Limb (tissue), 2 donors: ENCODE results near the gene HPS1.
"Not testable (repeated sequence)": the region's sequence is repeated elsewhere in the genome, so short reads cannot be mapped to it uniquely, and the experiment has no call there.

ENCODE experiments used
- DNase-seq, 2 donors: peaks; one replicate each; pipeline ENCODE4 v3.0.0-alpha.2; 2016; ENCODE audit errors: extremely low spot score in 2 of 2

Gene HPS1

DNA sequence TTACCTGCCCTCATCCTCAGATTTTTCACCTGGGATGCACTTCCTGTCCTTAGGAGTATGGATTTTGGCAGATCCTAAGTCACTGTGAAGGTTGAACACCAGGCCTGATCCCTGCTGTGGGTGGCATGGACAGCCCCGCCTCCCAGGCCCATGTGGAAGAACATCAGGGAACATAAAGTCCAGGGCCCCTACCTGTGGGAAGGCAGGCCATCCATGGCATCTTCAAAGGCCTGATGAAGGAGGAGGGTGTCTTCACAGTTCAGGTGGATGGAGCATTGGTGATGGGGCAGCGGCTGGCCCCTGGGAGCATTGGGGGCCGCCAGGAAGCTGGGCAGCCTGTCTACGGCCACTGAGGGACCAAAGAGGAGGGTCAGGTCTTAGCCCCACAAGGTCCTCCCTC is 56.3 kb downstream of the HPS1 start:
- no peak for DNase-seq

DNA sequence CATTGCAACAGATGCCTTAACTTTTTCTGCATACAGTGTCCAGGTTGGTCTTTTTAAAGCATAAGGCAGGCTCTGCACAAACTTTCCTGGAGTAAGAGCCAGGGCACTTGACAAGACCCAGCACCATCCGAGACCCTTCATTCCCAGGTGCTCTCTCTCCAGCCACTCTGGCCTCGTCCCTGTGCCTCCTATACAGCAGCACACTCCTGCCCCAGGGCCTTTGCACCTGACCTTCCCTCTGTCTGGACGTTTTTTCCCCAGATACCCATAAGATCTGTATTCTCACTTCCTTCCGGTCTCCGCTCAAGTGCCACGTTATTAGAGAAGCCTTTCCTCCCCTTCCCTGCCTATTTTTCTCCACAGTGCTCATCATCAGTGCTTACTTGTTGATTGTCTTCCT is 57.3 kb downstream of the HPS1 start:
- DNase-seq, result no peak

DNA sequence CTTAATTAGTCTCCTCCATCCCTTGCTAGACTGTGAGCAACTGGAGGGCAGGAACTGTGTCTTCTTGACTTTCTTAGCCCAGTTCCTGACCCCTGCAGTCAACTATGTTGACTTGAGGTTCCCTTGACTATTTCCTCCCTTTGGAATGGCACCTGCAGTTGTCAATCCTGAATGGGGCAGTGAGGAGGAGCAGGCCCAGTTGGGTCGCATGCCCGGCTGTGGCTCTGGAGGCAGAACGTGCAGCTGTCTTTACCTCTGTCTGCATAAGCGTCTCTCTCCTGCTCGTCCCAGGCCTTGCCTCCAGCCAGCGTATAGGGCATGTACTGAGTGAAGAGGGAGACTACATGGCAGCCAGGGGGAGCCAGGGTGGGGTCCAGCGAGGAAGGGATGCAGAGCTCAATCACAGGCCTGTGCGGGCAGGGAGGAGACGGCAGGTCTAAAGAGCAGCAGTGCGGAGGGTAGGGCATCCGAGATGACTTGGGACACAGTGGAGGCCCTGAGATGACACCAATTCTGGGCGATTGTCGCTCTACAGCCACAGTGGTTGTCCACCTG is 58.6 kb downstream of the HPS1 start:
- no peak for DNase-seq

DNA sequence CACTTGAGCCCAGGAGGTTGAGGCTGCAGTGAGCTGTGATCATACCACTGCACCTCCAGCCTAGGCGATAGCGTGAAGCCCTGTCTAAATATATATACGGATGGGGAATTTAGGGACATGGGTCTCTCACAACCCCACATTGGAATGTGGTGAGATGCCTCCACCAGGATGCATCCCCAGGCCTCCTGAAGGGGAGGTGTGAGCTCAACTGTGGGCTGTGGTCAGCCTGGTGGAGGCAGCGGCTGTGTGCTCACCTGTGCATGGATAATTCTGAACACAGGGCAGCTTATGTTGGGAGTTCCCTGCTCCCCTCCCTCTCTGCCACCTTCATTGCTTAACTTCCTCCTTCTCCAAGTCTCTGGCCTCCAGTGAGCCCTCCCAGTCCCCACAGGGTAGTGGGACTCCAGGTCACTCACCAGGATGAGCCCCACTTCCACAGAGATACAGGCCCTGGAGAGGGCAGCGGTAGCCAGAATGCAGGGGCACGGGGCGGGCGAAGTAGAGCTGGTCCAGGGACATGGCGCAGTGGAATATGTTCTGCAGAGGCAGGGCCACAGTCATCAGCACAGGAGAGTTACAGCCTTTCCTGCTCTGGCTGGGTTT is 62.1 kb downstream of the HPS1 start:
- DNase-seq, result no peak

DNA sequence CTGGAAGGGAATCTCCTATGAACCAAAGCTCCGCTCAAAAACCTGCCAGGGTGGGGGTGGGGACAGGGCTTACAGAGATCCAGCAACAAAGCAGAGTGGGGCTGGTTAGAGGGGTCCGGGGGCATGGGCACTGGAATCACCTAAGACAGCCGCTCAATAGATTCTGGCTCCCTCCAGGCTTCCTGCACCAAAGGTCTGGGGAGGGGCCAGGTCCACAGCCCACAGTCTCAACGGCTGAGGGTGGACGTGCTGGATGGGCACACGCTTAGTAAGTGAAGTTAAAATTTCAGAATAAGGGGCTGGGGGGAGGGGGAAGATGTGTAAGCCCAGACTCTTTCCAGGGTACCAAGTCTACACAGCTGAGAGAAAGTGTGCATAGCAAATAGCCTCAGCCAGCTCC is 62.9 kb downstream of the HPS1 start:
- DNase-seq, result no peak

DNA sequence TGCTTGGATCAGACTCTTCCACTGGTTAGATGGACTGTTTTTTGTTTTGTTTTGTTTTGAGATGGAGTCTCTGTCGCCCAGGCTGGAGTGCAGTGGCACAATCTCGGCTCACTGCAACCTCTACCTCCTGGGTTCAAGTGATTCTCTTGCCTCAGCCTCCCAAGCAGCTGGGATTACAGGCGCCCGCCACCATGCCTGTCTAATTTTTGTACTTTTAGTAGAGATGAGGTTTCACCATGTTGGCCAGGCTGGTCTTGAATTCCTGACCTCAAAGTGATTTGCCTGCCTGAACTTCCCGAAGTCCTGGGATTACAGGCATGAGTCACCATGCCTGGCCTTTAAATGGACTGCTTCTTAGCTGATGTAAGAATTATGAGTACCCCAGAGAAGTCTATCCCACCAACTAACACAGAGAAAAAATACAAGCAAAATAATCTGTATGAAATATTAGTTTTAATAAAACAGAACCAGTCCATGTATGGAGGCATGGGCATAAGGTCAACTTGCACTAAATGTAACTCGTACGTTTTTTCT is 63.5 kb downstream of the HPS1 start:
- DNase-seq, result not testable (repeated sequence)

DNA sequence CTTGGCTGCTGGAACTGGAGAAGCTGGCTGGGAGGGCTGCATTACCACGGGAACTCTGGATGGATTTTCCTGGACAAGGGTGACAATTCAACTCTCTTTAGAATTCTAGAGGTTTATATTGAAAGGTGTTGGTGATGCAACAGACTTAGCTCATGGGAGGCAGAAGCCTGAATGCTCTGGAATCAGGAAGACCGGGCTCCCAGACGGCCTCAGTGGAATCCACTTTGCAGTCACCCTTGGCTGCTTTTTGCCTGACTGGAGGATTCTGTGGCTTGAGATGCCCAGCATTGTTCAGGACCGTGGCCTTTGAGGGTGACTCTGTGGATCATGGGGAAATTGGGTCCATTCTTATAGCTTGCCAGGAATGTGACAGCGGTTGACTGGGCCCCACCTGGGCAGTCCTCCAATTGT is 64.0 kb downstream of the HPS1 start:
- DNase-seq, result no peak

DNA sequence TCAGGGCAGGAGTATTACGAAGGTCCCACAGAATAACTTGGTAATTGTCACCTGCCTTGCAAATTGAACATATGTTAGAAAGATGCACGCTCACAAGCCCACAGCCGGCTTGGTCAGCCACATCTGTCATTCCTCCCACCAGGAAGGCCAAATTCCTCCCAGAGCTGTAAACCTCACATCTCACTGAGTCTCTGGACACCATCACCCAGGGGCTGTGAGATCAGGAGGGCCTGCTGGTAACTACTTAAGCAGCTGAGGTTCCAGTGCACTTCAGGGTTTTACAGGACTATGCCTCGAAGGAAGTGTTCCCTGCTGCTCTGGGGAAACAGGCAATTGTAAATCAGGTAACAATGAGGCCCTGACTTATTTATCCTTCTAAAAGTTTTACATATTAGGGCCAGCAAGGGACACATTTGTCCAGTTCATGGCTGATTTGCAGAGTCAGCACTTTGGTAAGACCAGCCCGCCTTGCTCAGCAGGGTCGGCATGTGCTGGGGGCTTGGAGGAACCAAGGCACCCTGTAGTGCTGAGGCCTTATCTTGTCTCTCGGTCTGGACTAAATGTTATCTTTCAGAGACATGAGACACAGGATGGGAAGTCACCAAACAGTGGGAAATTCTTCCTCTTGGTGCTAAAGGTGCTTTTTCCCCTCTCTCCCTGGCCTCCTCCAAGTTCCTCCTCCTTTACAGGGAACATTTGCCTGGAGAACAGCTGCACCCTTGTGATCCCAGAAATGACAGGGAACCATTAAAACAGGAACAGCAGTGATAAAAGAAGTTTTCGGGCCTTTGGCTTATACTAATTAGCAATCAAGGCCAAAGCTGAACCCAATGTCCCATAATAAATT is 66.0 kb downstream of the HPS1 start:
- DNase-seq, result no peak

DNA sequence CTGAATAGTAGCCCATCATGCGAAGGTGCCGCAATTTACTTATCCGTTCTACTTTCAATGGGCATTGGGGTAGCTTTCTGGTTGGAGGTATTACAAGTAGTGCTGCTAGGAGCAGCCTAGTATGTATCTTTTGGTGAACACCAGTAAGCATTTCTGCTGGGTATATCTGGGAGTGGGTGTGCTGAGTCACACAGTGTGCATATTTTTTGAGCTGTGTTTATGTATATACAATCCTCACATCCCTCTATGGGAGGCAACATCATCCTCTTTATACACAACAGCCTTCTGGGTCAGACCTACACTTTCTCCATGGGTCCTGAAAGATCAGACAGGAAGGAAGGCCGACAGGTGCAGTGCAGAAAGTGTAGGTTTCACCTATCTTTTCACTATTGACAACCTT is 68.0 kb downstream of the HPS1 start:
- no peak for DNase-seq

DNA sequence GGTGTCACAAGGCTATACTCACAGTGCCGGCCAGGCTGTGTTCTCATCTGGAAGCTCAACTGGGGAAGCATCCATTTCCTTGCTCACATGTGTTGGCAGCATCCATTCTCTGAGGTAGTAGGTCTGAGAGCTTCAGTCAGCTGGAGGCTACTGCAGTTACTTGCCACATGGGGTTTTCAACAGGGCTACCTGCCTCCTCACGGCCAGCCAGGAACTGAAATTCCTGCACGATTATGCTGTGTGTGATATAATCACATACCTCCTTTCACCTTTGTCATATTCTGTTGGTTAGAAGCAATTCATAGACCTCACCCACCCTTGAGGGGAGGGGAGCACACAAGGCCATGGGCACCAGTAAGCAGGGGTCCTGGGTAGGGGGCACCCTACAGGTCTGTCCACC is 69.2 kb downstream of the HPS1 start:
- DNase-seq, result no peak

DNA sequence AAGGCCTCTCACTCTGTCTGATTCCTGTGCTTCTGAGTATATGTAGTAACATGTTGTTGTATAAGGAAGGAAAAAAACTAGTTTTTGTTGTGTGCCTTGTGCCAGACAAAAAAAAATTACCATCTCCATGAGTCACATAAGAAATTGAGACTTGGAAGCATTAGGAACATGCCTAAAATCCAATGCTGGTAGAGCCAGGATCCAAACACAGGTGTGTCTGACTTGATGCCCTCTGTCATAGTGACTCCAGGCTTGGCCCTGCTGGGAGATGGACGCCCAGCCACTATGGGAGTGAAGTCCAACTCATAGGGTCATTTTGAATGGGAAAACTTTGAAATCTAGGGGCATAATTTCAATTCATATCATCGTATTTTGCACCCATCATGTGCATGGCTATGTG is 69.7 kb downstream of the HPS1 start:
- no peak for DNase-seq

DNA sequence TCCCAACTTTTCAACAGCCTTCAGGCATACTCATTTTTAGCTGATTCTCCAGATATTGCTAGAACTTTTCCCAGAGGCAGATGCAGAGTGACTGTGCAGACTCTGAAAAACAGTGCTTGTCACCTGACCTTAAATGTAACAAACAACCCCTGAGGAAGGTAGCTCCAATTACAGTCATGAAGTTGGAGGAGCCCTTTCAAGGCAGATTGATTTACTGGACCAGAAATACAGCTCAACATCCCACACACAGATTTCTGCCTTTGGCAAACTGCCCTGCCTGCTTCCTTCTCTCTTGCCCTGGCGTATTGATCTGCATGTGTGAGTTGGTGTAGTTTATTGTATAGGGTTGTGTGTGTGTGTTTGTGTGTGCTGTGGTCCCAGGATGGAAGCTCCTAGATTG is 70.2 kb downstream of the HPS1 start:
- DNase-seq, result no peak

DNA sequence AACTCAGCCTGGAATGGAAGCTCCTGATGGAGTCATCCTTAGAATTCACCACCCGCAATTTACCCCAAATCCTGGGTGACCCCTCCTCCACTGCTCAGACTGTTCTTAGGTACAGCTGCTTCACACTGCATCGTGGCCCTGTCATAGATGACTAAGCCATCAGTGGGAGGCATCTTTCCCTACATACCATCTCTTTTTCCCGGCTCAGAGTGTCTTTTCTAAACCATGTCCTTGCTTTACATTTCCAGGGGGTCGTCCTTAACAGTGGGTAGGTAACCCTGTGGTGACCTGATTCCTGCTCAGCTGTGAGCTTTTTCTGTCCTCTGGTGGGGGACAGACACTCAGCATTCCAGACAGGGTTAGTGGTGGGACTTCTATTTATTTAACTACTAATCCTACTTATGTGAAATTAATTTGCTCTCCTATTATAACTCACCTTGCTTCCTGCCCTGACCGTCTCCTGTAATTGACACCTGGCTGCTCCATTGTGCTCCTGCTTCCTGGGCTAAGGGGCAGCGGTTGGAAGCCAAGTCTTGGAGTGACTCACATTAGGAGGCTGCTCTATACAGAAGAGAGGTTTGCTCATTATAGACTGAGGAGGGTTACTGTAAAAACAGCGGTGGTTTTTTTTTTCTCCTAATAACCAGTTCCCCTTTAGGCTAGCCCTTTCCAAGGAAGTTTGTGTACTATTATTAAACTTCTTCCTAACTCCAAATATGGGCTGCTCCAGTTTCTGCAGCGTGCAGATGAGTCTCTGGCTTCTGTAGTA is 72.3 kb downstream of the HPS1 start:
- no peak for DNase-seq

DNA sequence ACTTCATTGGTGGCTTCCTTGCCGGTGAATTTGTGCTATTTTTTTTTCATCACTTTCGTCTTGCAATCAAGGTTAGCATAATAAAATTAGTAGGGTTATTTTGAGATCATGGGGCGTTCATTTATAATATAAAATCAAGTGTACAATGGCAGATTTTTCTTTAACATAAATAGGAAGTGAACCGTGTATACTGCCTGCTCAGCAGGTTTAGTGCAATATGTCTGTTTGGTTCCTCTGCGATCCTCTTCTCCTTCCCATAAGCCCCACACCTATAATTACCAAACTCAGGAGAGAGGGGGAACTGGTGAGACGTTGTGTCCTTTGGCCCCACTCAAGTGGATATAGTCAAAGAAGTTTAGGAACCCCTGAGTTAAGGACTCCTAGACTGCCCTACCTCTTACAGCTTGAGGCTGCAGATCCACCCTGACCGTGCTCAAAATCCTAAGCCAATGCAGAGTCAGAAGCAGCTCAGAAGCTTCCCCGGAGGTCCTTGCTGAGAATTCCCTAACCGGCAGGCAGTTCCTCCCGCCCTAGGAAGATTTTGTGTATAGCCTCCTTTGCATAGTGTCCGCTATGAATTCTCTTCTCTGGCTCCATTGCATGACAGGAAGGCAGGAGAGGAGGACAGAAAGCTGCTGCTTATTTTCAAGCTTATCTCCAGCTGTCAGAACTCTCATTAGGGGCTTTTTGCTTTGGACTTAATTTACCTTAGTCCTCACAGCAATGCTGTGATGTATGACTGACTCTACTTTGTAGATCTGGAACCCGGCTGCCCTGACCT is 73.3 kb downstream of the HPS1 start:
- DNase-seq, result no peak

DNA sequence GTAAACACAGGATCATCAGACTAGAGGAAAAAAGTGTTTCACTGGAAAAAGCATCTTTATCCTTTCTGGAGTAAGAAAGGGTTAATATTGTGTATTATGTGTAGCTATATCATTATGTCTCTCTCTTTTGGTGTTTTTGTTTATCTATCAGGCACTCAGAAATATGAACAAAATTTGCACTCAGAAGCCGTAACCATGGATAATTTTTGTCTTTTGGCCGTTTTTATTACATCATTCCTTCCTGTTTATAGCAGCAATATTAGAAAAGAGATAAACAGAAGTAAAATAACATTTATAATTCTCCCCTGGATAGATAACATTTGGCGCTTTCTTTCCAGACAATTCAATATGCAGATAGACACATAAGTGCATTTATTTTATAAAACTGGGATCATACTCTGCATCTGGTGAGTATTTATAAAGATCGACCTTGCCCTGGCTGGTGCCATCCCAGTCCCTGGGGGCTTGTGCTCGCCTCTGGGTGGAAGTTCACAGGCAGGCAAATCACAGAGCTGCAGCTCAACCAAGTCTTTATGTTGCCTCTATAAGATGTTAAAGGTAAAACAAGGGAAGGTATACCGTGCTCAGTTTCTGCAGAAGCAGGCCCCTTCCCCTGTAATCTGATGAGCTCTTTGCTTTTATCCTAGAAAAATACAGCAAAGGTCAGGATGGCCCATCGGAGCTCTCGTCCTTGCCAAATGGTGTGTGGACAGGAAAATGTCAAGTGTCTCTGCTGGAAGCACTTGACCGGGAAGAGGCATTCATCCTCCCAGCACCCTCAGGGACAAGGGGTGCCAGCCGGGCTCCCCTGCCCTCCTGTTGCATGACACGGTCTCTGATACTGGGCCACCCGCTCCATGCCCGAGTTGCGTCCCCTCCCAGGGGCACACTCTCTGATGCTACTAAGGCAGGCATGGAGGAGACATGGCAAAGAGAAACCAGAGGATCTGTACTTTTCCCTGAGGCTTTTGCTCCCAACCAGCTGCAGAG is 75.6 kb downstream of the HPS1 start:
- DNase-seq, result no peak

DNA sequence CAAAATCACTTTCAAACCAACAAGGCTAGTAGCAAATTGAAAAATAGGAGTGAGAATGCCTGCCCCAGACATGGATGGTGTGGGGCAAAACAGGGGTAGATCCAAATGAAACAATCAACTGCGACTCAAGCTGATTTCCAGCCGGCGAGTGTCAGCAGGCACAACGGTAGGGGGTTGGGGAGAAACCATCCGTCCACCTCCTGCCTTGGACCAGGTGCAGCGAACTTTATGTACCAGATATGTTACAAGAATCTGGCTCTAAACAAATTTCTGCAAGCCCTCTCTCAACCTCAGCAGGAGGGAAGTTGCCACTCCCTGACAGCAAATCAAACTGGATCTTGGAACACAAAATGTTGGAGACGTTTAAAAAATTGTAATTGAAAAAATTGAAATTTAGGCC is 76.9 kb downstream of the HPS1 start:
- DNase-seq, result no peak

DNA sequence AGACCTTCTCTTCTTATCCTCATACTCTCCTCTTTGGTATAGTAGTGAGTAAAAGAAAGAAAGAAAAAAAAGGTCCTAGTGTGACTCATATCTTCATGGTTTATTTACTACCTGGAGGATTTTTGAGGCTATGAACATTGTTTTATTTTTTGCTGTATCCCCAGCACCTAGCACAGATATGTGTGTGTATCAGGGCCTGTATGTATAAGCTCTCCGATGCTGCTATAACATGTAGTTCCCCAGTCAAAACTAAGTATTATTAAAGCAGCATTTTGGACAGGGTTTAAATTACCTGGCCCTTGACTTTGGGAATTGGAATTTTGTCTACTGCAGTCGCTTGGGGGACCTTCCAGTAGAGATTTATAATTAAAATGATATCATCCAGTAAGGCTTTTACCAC is 78.1 kb downstream of the HPS1 start:
- DNase-seq, result no peak

DNA sequence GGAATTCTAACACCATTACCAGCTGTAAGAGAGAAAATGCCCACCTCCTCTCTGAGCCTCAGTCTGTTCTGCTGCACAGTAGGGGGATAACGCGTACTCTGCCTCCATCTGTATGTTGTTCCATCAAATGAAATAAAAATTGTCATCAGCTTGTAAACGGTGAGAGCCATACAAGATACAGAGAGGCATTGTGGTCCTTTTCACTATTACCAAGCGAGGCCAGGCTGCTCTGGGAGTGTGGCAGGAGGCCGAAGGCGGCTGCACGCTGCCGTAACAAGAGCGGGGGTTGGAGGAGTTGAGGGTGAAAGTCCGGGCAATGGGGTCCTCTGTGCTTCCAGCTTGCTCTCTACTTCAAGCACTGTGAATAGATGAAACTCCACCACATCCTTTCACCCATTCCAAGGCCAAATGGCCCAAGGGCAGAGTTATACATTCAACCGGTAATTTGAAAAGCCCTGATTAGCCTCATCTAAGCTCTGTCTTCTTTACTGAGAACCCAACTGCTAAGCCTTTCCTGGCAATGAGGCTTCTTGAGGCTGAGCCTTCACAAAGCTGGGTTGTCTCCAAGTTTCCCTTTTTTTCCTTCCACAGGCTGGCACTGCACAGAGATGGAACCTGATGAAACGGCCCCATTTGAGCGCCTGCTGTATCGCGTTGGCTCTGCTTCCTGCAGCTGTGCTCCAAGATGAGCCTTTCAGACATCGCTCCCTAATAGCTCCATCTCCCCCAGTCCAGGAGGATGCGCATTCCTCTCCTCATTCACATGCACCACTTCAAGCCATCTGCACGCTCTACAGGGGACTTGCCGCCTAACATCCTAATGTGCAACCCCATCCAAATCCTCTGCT is 78.9 kb downstream of the HPS1 start:
- peak in 1 of 2 donors; percentile 49 for DNase-seq
